GM21717 (cell line): Measurements from ENCODE around the gene TDRD7.

Source experiments
- ATAC-seq: cut with Tn5 transposase; IDR thresholded peaks from one replicate; pipeline ENCODE4 v1.9.1; 2021; ENCODE audit warnings: mild to moderate bottlenecking, moderate library complexity; ENCODE audit not compliant: unreplicated experiment

The TDRD7 gene

GRCh38 chr9:97525451-97525850 is 113.6 kb downstream of the TDRD7 start:
- ATAC-seq: no peak

GRCh38 chr9:97526895-97527575 is 115.1 kb downstream of the TDRD7 start:
- ATAC-seq: no peak

DNA sequence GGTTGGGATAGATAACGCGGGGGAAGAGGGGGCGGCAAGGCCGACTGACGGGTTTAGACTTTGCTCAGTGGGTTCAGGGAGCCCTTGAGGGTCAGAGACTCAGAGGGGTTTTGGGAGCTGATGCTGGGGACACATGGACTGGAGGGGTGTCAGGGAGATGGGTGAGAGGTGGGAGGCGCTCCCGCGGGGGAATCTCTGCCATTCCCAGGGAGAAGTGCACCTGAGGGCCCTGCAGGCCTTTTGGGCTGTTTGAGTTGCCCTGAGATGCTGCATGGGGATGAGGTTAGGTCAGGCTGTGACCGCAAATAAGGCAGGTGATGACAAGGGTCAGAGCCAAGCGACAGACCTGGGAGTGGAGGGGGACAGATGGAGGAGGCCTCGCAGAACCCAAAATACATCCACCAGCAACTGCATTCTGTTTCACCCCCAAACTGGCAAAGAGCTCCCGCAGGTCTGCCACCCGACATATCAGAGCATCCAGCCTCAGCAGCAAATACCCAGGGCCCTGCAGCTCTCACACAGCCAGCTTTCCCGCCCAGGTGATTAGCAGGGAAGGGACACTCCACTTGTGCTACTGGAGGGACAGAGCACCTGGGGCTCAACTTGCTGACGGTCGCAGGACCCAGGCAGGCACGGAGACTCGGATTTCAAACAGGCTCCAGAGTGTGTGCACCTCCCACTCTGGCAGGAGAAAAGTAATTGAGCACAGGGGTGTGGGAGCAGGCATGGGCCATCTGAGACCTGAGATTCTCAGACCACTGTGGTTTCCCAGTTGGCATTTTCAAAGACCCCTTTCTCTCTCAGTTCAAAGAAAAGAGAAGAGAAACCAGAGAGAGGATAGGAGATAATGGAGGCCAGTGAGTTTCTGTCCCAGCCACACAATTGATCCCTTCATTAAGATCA is 116.0 kb downstream of the TDRD7 start:
- ATAC-seq: no peak

DNA sequence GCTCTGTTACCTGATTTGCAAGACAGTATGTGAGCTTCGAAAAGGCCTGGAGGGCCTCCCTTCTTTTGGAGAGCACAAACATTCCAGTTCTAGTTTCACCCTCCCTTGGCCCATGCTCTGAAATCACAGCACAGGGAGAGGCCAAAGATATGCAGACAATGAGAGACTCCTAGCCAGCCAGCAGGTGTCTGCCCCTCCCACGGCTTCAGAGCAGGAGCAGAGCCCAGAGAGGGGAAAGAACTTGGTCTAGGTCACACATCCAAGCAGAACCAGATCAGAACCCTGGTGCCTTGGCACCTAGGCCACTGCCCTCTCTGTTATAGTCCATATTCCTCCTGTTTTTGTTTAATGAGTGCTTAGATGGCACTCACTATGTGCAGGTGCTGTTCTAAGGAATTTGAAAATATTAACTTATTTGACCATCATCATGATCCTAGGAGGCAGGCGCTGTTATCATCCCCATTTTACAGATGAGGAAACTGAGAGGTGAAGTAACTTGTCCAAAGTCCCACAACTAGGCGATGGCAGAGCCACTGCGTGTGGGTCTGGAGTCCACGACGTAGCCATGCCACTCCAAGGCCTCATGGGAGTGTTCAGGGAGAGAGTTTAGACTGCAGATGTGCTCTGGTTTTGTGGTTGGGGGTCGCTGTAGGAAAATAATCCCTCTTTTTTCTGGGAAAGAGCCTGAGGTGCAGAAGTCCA is 116.8 kb downstream of the TDRD7 start:
- ATAC-seq: no peak

- ATAC-seq: peak; percentile 81
Measured at GRCh38 chr9:97529363-97530076, 117.6 kb downstream of the TDRD7 start.

GRCh38 chr9:97531888-97532376 is 120.0 kb downstream of the TDRD7 start:
- no peak for ATAC-seq

DNA sequence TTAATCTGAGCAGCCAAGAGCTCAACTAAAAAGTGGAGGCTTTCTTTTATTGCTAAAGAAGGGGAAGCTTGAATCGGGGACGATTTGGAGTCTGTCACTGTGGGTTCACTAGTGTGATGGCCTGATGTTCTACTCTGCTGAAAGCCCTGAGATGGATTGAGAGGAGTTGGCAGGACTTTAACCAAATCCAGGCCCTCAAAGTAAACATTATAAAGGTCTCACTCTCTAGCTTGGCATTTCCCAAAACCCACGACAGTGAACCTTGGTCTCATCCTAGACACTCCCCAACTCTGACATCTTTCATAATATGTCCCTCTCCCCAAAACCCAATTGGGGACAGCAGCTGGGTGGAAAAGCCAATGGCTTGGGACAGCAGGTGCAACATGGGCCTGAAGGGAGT is 122.3 kb downstream of the TDRD7 start:
- no peak for ATAC-seq

DNA sequence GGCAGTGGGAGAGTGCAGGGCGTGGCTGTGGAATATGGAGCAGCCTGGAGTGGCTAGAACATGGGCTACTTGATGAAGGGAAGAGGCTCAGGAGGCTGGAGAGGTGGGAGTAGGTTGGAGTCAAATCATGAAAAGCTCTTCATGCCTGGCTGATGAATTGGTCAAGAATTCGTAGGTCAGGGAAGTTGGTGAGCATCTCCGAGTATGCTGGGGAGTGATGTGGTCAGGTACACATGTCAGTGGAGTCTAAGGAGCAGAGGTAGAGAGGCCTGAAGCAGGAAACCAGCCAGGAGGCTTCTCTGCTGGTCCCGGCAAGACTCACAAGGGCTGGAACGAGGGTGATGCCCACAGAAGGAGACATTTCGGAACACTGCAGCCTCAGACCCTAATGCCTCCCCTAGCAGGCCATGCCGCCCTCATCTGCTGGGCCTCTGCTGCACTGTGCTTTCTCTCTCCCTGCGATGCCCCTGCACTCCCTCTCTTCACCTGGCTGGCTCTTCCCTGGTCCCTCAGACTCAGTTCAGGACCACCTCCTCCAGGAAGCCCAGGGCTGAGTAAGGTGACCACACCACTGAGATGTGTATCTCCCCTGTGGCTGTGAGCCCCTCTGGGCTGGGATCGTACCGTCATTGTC is 123.2 kb downstream of the TDRD7 start:
- ATAC-seq: no peak

DNA sequence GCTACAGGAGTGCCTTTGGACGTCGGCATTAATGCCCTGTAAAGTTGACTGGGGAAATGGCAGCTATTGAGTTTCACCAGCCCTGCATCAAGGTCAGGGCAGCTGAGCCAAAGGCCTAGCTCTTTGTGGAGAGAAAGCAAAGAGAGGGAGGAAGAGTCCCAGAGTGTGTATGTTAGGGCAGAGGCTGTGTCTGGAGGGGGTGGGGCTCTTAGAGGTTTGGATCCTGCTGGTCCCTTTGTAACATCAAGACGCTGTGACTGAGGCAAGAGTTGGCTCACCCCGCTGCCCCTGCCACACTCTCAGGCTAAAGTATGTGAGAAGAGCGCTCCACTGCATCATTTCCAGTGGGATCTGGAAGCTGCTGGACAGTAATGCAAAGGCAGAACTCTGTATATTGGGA is 123.9 kb downstream of the TDRD7 start:
- no peak for ATAC-seq

DNA sequence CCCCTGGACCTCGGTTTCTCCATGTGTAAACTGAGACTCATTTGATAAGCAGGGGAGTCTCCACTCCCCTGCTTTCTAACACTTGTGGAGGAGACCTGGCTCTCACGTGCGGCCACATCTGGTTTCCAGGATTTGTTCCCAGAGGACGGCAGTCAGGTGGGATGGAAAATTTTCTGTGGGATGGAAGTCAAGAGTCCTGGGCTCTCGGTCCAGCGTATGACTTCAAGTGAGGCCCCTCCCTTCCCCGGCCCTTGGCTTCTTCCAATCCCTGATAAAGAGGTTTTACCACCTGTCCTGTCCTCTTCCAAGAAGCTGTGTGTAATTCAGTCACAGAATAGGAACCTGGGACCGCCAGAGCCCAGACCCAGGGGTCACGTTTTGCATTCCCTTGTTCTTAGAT is 124.6 kb downstream of the TDRD7 start:
- ATAC-seq: no peak

- ATAC-seq: no peak
Measured at GRCh38 chr9:97543561-97543960, 131.7 kb downstream of the TDRD7 start.

GRCh38 chr9:97545486-97545885 is 133.6 kb downstream of the TDRD7 start:
- no peak for ATAC-seq
